GM21381 (cell line): ENCODE measurements around the gene DBNL.

Experiments
- ATAC-seq: cut with Tn5 transposase; IDR thresholded peaks from one replicate; pipeline ENCODE4 v1.9.1; 2021; ENCODE audit warnings: mild to moderate bottlenecking, moderate library complexity; ENCODE audit not compliant: unreplicated experiment

DBNL gene

GRCh38 chr7:44096326-44096881 is 51.9 kb downstream of the DBNL start:
- ATAC-seq = no peak

GRCh38 chr7:44097064-44097932 is 52.8 kb downstream of the DBNL start:
- peak; percentile 58 for ATAC-seq

- ATAC-seq = no peak
Measured at GRCh38 chr7:44098092-44099068, 53.9 kb downstream of the DBNL start.

- ATAC-seq = no peak
Measured at GRCh38 chr7:44099669-44100068, 55.2 kb downstream of the DBNL start.

GRCh38 chr7:44100458-44101302 is 56.2 kb downstream of the DBNL start:
- ATAC-seq = no peak

- ATAC-seq = no peak
Measured at GRCh38 chr7:44101303-44101965, 56.9 kb downstream of the DBNL start.

- no peak for ATAC-seq
Measured at GRCh38 chr7:44101966-44102845, 57.7 kb downstream of the DBNL start.

GRCh38 chr7:44102846-44103565 is 58.5 kb downstream of the DBNL start:
- no peak for ATAC-seq

GRCh38 chr7:44103566-44103922 is 59.0 kb downstream of the DBNL start:
- no peak for ATAC-seq

- no peak for ATAC-seq
Measured at GRCh38 chr7:44103923-44104859, 59.7 kb downstream of the DBNL start, which contains the start of gene AEBP1. TSS of gene AEBP1 (plus strand) at chr7:44104345. CDS start at chr7:44104666, 321 bp downstream.

GRCh38 chr7:44104860-44105771 is 60.6 kb downstream of the DBNL start:
- ATAC-seq = no peak

- ATAC-seq = no peak
Measured at GRCh38 chr7:44105832-44106231, 61.3 kb downstream of the DBNL start.

- ATAC-seq = no peak
Measured at GRCh38 chr7:44106311-44107065, 62.0 kb downstream of the DBNL start.

GRCh38 chr7:44107116-44107960 is 62.8 kb downstream of the DBNL start:
- ATAC-seq = no peak
